NK-92 (cell line): ENCODE measurements around the gene URB1.
"Not testable (repeated sequence)": the region's sequence is repeated elsewhere in the genome, so short reads cannot be mapped to it uniquely, and the experiment has no call there.

Experiments
- DNase-seq: peaks from one replicate; lab custom pipeline; 2025; ENCODE audit not compliant: unreplicated experiment; lab: John Stamatoyannopoulos, UW

Gene URB1

DNA sequence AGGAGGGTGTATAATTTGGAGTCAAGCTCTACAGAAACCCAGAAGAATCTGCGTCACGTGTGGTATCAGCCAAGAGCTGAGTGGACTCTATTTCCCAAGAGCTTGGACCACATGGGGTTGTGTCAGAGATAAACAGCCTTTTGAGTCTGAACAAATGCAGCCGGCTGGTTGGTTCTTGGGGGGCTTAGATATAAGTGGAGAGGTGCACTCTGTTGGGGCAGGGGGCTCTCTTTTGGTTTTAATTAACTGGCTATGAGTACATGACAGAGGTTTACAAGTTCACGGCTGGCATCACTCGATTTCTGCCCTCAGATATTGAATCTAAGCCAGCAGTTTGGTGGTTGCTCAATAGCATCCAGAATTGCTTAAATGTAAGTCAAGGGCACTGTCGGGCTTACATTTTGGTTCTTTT, 94.7 kb downstream of the URB1 start:
- DNase-seq: no peak

- DNase-seq: no peak
These were observed 95.4 kb downstream of the URB1 start for GRCh38 chr21:32297449-32297848.

DNA sequence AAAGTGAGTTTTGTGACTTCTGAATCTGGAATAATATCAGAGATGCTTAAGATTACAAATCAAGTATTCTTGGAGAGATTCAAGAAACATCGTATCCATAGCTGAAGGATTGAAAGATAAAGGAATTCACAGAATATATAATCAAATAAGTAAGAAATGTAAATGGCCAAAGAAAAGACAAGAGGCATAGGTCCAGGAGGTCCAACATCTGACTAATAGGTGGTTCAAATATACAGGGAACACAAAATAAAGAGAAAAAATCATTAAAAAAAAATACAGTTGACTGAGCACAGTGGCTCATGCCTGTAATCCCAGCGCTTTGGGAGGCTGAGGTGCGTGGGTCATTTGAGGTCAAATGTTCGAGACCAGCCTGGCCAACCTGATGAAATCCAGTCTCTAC, 107.3 kb downstream of the URB1 start:
- DNase-seq: no peak

DNA sequence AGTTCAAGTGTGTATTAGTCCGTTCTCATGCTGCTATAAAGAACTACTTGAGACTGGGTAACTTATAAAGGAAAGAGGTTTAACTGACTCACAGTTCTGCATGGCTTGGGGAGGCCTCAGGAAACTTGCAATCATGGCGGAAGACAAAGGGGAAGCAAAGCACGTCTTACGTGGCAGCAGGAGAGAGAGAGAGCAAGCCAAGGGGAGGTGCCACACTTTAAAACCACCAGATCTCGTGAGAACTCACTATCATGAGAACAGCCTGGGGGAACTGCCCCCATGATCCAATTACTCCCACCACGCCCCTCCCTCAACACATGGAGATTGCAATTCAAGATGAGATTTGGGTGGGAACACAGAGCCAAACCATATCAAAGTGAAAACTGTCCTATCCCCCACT, 109.8 kb downstream of the URB1 start:
- DNase-seq: no peak

DNA sequence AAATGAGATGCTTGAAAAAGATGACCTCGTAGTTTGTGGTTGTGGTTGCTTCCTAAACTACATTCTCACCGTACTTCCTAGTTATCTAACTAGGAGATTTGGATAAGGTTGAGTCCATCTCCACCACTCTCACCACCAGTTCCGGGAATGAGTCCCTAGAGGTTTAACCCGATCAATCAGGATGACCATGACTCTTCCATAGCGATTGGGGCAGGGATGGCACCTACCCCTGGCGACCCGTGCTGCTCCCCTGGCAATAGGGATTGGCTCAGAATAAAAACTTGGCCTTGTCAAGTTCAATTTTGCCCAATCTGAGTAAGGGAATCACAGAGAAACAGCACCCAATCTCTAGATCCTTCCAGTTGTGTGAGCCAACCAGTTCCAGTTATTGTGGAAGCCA, 111.3 kb downstream of the URB1 start:
- no peak for DNase-seq

- no peak for DNase-seq
These were observed 113.5 kb downstream of the URB1 start for GRCh38 chr21:32279377-32279680.

GRCh38 chr21:32278518-32279376, 114.1 kb downstream of the URB1 start, which contains the start of gene MIS18A:
MIS18A (minus strand) TSS chr21:32279049; CDS start chr21:32279014, 35 bp downstream.
- peak; percentile 94 for DNase-seq

DNA sequence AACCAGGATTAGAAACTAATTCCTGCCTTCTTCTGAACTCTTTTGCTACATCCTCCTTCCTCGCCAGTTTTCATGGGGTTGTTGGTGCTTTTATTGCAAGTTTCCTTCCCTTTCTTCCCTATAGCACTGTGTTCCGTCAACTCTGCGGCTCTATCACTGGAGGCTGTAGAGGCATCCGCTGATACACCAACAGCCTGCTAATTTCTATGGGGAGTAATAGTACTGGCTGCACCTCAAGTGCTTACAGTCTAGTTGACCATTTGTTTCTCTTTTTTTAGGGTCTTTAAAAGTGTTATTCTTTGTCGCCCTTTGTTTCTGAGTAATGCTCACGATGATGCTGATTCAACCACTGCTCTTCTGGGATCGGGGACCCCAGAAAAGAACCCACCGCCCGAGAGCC, 114.7 kb downstream of the URB1 start:
- DNase-seq: no peak

- no peak for DNase-seq
These were observed 116.1 kb downstream of the URB1 start for GRCh38 chr21:32276671-32277070.

GRCh38 chr21:32270748-32271147, 122.1 kb downstream of the URB1 start:
- no peak for DNase-seq

DNA sequence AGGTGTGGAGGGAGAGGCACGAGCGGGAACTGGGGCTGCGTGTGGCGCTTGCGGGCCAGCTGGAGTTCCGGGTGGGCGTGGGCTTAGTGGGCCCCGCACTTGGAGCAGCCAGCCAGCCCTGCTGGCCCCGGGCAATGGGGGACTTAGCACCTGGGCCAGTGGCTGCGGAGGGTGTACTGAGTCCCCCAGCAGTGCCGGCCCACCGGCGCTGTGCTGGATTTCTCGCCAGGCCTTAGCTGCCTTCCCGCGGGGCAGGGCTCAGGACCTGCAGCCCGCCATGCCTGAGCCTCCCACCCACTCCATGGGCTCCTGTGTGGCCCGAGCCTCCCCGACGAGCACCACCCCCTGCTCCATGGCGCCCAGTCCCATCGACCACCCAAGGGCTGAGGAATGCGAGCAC, 127.5 kb downstream of the URB1 start:
- not testable (repeated sequence) for DNase-seq

GRCh38 chr21:32261929-32262328, 130.9 kb downstream of the URB1 start:
- DNase-seq: no peak
